ENCODE measurements around the gene SMO.
A peak's percentile ranks its signal among the peaks of the same experiment; 100 is the strongest.

Gene SMO

DNA sequence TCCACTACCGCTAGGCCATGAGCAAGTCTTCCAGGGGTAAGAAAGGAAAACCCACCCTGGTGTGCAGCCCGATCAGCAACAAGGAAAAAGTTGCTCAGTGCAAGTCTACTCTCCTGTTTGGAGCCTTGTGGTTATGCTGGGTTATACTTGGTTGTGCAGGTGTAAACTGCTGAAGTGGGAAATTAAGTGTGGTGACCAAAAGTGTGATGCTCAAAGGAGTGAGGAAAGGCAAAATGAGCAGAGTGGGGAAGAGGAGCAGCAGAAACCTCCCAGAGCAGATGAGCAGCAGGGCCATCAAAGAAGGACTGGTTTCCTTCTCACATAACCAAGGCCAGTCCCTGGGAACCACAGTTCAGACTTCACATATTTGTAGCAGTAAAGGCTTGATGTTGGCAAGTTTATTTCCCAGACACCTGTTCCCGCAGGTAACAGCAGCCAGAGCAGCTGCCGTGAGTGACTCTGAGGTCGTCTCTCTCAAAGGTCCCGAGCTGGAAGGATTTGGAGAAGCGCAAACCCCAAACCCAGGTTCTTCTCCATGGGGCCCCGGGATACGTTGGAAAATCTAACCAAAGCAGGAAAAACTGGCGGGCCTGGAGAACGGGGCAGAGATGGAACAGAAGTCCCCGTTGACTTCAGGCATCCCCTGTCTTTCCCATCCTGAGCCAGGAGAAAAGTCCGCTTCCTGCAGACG lies 607 bp upstream of the SMO start:
- in situ Hi-C loops (cut with HindIII; ENCODE audit: low pct_ligation_motif_present, low sequenced_read_pairs), result no loop called here

DNA sequence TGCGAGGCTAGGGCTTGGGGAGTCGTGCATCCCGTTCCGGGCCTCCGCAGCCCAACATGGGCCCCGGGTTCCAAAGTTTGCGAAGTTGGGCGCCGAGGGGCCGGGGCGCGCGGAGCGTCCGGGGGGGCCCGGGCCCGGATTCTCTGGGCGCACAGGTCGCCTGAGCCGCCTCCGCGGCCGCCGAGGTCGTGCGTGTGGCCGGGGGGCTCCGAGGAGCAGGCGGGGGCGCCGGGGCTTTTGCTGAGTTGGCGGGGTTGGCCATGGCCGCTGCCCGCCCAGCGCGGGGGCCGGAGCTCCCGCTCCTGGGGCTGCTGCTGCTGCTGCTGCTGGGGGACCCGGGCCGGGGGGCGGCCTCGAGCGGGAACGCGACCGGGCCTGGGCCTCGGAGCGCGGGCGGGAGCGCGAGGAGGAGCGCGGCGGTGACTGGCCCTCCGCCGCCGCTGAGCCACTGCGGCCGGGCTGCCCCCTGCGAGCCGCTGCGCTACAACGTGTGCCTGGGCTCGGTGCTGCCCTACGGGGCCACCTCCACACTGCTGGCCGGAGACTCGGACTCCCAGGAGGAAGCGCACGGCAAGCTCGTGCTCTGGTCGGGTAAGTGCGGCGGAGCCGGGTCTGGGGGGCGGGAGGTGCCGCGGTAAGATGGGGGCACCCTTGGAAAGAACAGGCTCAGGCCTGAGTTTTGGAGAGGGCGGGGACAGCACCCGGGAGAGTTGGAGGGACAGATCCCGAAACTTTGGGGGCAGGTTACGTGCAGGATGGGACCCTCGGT lies 643 bp downstream of the SMO start:
- in situ Hi-C loops (cut with HindIII; ENCODE audit: low pct_ligation_motif_present, low sequenced_read_pairs), result no loop called here
- H3K4me3 ChIP-seq (ENCODE audit: low read depth, low read length), result peak overlapping the region; percentile 67
- H3K36me3 ChIP-seq (replicated peaks), result no peaks in the 10 kb centered on the region
- H3K27me3 ChIP-seq (replicated peaks), result no peaks in the 10 kb centered on the region
- DNase-seq, result no peak
- no peak overlapping the region for H3K27ac ChIP-seq
- TF ChIP-seq, protein P1, sequence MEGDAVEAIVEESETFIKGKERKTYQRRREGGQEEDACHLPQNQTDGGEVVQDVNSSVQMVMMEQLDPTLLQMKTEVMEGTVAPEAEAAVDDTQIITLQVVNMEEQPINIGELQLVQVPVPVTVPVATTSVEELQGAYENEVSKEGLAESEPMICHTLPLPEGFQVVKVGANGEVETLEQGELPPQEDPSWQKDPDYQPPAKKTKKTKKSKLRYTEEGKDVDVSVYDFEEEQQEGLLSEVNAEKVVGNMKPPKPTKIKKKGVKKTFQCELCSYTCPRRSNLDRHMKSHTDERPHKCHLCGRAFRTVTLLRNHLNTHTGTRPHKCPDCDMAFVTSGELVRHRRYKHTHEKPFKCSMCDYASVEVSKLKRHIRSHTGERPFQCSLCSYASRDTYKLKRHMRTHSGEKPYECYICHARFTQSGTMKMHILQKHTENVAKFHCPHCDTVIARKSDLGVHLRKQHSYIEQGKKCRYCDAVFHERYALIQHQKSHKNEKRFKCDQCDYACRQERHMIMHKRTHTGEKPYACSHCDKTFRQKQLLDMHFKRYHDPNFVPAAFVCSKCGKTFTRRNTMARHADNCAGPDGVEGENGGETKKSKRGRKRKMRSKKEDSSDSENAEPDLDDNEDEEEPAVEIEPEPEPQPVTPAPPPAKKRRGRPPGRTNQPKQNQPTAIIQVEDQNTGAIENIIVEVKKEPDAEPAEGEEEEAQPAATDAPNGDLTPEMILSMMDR (IDR thresholded peaks at IDR 0.05; ENCODE audit: low read depth, low read length, missing control alignments), result no peak

More for the DNA sequence above, 607 bp upstream of the SMO start:
- TF ChIP-seq, protein P1 (IDR thresholded peaks at IDR 0.05; ENCODE audit: low read depth, low read length, missing control alignments), result no peak
- H3K27me3 ChIP-seq (replicated peaks), result no peaks in the 10 kb centered on the region
- H3K27ac ChIP-seq, result no peak overlapping the region
- no peak for DNase-seq
- peak overlapping the region; percentile 67 for H3K4me3 ChIP-seq (ENCODE audit: low read depth, low read length)
- no peaks in the 10 kb centered on the region for H3K36me3 ChIP-seq (replicated peaks)

DNA sequence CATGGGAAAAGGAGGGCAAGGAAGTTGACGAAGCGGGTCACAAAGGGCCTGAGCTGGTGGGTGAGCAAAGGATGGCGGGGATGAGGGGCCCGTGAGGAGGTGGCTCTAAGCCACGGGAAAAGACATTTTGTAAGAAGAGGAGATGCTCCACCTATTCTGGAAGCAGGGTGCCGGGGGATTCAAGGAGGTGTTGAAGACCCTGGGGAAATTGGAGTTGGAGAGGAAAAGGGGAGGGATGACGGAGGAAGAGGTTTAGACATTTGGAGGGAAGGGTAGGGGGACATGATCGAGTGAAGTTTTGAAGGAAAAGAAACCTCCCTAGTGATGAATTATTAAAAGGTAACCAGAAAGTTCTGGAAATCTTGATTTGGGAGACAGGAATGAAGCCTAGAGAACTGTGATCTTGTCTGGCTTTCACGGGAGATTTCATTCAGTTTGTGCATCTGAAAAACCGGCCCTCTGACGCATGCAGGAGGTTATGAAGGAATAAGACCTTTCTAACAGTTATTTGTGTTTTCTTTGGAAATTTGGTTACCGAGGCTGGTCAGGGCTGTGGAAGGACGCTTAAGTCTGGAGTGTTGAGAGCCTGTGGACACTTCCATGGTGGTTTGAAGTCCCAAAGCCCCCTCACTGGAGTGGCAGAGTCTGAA lies 1.4 kb downstream of the SMO start:
- in situ Hi-C loops (cut with HindIII; ENCODE audit: low pct_ligation_motif_present, low sequenced_read_pairs), result no loop called here
- no peak for DNase-seq
- Histone ChIP-seq H3K27ac (no peak overlapping the region), H3K27me3 (replicated peaks) (no peaks in the 10 kb centered on the region), H3K4me3 (ENCODE audit: low read depth, low read length) (peak overlapping the region; percentile 67), H3K36me3 (replicated peaks) (no peaks in the 10 kb centered on the region)
- TF ChIP-seq, protein P1 (IDR thresholded peaks at IDR 0.05; ENCODE audit: low read depth, low read length, missing control alignments), result no peak

DNA sequence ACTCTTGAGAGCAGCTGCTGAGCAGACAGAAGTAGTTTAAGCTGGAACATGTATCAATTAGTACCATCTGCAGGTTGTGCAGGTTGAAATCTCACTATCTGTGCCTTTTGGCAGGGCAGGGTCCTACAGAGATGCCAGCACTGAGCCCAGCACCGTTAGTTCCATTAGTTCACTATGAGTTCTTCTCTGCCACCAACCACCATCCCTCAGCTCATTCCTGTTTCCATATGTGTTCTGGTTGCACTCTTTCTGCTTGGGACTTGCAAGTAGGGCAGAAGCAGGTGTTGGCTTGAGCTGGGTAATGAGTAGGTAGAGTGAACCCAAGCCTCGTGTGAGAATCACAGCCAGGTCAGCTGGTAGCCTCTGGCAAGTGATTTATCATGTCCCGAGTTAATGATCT lies 2.8 kb downstream of the SMO start:
- no peak for DNase-seq
- H3K36me3 ChIP-seq (replicated peaks), result no peaks in the 10 kb centered on the region
- no peak overlapping the region for H3K27ac ChIP-seq
- TF ChIP-seq, protein P1 (IDR thresholded peaks at IDR 0.05; ENCODE audit: low read depth, low read length, missing control alignments), result no peak
- in situ Hi-C loops (cut with HindIII; ENCODE audit: low pct_ligation_motif_present, low sequenced_read_pairs), result no loop called here
- H3K4me3 ChIP-seq (ENCODE audit: low read depth, low read length), result no peak overlapping the region
- H3K27me3 ChIP-seq (replicated peaks), result no peaks in the 10 kb centered on the region

DNA sequence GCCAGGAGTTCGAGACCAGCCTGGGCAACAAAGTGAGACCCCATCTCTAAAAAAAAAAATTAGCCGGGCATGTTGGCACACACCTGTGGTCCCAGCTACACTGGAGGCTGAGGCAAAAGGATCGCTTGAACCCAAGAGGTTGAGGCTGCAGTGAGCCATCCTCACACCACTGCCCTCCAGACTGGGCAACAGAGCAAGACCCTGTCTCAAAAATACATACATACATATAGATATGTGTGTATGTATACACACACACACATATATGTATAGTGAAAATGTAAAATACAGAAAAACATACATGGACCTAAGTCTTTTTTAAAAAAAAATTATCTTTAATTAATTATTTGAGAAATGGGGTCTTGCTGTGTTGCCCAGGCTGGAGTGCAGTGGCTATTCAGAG lies 5.5 kb downstream of the SMO start:
- H3K4me3 ChIP-seq (ENCODE audit: low read depth, low read length), result no peak overlapping the region
- TF ChIP-seq, protein P1 (IDR thresholded peaks at IDR 0.05; ENCODE audit: low read depth, low read length, missing control alignments), result no peak
- no peak for DNase-seq
- in situ Hi-C loops (cut with HindIII; ENCODE audit: low pct_ligation_motif_present, low sequenced_read_pairs), result no loop called here
- H3K27me3 ChIP-seq (replicated peaks), result no peaks in the 10 kb centered on the region
- no peaks in the 10 kb centered on the region for H3K36me3 ChIP-seq (replicated peaks)
- H3K27ac ChIP-seq, result no peak overlapping the region

All from brain microvascular endothelial cell (primary cell).